ENCODE data around the gene CUL5. TPM values are rescaled to one million over a fixed set of nuclear protein-coding genes. Genes with fewer than 3 reads are reported as not detected.

The CUL5 gene
- total RNA-seq, 6 experiments from 2014 or later = 32.3 to 38.4 (median 36.2) TPM

DNA sequence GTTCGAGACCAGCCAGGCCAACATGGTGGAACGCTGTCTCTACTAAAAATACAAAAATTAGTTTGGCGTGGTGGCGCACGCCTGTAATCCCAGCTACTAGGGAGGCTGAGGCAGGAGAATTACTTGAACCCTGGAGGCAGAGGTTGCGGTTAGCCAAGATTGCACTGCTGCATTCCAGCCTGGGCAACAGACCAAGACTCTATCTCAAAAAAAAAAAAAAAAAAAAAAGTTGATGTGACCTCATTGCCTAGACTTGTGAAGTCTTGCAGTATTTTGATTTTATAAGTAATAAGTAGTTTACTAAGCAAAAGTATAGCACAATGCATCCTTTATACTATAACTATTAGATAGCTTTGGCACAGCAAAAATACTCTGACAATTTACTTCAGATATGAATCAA, 9.9 kb upstream of the CUL5 start:
- Mint-ChIP-seq H3K27me3 (ENCODE audit: insufficient read depth) (peaks cover 10% of the 10 kb centered on the region), H3K36me3 (ENCODE audit: low read depth) (no peaks in the 10 kb centered on the region)

DNA sequence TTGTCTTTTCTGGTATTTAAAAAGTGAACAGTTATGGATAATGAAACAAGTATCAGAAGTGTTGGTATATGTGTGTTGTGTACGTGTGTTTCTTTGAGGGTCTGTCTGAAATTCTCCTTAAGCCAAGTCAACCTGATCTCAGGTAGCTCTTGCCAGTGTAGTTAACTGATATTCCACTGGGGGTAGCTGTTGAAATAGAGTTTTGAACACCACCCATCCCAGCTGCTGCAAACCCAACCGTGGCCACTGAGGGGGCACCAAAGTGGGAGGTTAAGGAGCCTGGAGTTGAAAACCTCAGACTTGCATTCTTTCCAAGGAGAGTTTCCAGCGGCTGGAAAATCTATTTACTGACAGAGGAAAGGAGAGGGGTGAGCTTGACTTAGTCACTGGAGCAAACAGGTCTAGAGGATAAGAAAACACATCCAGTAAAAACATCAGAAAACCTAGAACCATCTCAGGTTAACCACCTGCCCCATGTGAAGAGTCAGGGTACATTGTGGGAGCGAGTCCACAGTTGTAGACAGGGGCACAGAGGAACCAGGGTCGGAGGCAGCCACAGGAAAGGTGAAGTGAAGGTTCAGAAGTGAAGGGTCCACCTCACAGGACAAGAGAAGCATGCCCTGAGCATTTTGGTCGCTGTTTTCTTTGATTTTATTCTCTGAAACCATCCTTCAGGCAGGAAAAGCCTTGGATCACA, 8.8 kb upstream of the CUL5 start:
- no peaks in the 10 kb centered on the region for H3K36me3 Mint-ChIP-seq (ENCODE audit: low read depth)
- no peak overlapping the region for H3K27ac Mint-ChIP-seq
- H3K9me3 Mint-ChIP-seq = no peaks in the 10 kb centered on the region
- DNase-seq = peak; percentile 33
- TF ChIP-seq CTCF (IDR thresholded peaks at IDR 0.05) = peak; percentile 70
- H3K27me3 Mint-ChIP-seq (ENCODE audit: insufficient read depth) = peaks cover 10% of the 10 kb centered on the region
- no peak overlapping the region for H3K4me3 Mint-ChIP-seq
- H3K4me1 Mint-ChIP-seq (ENCODE audit: low read depth) = no peaks in the 10 kb centered on the region

More for the DNA sequence above, 9.9 kb upstream of the CUL5 start:
- Mint-ChIP-seq H3K4me1 (ENCODE audit: low read depth) (no peaks in the 10 kb centered on the region), H3K27ac (no peak overlapping the region), H3K9me3 (no peaks in the 10 kb centered on the region), H3K4me3 (no peak overlapping the region)
- no peak for TF ChIP-seq CTCF (IDR thresholded peaks at IDR 0.05)
- no peak for DNase-seq

GRCh38 chr11:108002476-108002875, 6.2 kb upstream of the CUL5 start:
- Mint-ChIP-seq H3K36me3 (ENCODE audit: low read depth) (no peaks in the 10 kb centered on the region), H3K4me1 (ENCODE audit: low read depth) (no peaks in the 10 kb centered on the region), H3K4me3 (no peak overlapping the region), H3K9me3 (no peaks in the 10 kb centered on the region), H3K27ac (no peak overlapping the region), H3K27me3 (ENCODE audit: insufficient read depth) (peaks cover 10% of the 10 kb centered on the region)
- no peak for TF ChIP-seq CTCF (IDR thresholded peaks at IDR 0.05)
- DNase-seq = no peak

- H3K27me3 Mint-ChIP-seq (ENCODE audit: insufficient read depth) = peaks cover 10% of the 10 kb centered on the region
- TF ChIP-seq CTCF (IDR thresholded peaks at IDR 0.05) = no peak
- H3K36me3 Mint-ChIP-seq (ENCODE audit: low read depth) = no peaks in the 10 kb centered on the region
- peaks cover 6% of the 10 kb centered on the region for H3K4me1 Mint-ChIP-seq (ENCODE audit: low read depth)
- DNase-seq = no peak
- no peaks in the 10 kb centered on the region for H3K9me3 Mint-ChIP-seq
- H3K4me3 Mint-ChIP-seq = no peak overlapping the region
- H3K27ac Mint-ChIP-seq = no peak overlapping the region
Measured at GRCh38 chr11:108003623-108004022, 5.1 kb upstream of the CUL5 start.

- H3K4me1 Mint-ChIP-seq (ENCODE audit: low read depth) = peaks cover 18% of the 10 kb centered on the region
- DNase-seq = no peak
- no peak overlapping the region for H3K27ac Mint-ChIP-seq
- H3K9me3 Mint-ChIP-seq = no peaks in the 10 kb centered on the region
- no peaks in the 10 kb centered on the region for H3K27me3 Mint-ChIP-seq (ENCODE audit: insufficient read depth)
- TF ChIP-seq CTCF (IDR thresholded peaks at IDR 0.05) = no peak
- H3K4me3 Mint-ChIP-seq = no peak overlapping the region
- H3K36me3 Mint-ChIP-seq (ENCODE audit: low read depth) = peaks cover 9% of the 10 kb centered on the region; the same call in 1 of the 2 replicates
Measured at GRCh38 chr11:108007819-108008218, 879 bp upstream of the CUL5 start.
